Prostate gland (tissue), 2 donors: ENCODE data around the gene FNDC7. TPM values are rescaled to one million over a fixed set of nuclear protein-coding genes. Genes with fewer than 3 reads are reported as not detected.

Source experiments
- DNase-seq: peaks from one replicate; pipeline ENCODE4 v3.0.0-alpha.2; 2019; ENCODE audit warnings: low spot score
- H3K27ac ChIP-seq, 2 donors: fragments of 200-600 bp; sonication (generic); 2 replicates each; pipeline ENCODE4 v1.5.1; 2017 to 2019
- H3K27me3 ChIP-seq: fragments of 200-600 bp; sonication (generic); replicated peaks from 2 replicates; pipeline ENCODE4 v1.5.1; 2019; ENCODE audit not compliant: insufficient read depth
- H3K36me3 ChIP-seq, 2 donors: fragments of 200-600 bp; sonication (generic); 1 replicate in 1 of 2; 2 replicates in 1 of 2; pipeline versions ENCODE4 v1.5.1 to v1.8.1; 2017 to 2019
- H3K4me1 ChIP-seq: fragments of 200-600 bp; sonication (generic); replicated peaks from 2 replicates; pipeline ENCODE4 v1.5.1; 2019
- H3K4me3 ChIP-seq, 2 donors: fragments of 200-600 bp; sonication (generic); 2 replicates each; pipeline ENCODE4 v1.5.1; 2017 to 2019
- H3K9me3 ChIP-seq: fragments of 200-600 bp; sonication (generic); 2 replicates; pipeline ENCODE4 v1.5.1; 2017
- POLR2A ChIP-seq: fragments of 450-650 bp; IDR thresholded peaks from one replicate; pipeline ENCODE4 v1.6.1; 2016; ENCODE audit warnings: antibody characterized with exemption, mild to moderate bottlenecking
- POLR2AphosphoS5 ChIP-seq: sonication (generic); formaldehyde crosslinking; IDR thresholded peaks from one replicate; pipeline ENCODE4 v1.6.1; 2017; ENCODE audit warnings: antibody characterized with exemption
- WGBS: methylation state at CpG from one replicate; pipeline ENCODE4 v1.1.5; 2018; 5-methylcytosine and 5-hydroxymethylcytosine counted together
- intact Hi-C: fragments of 100-400 bp; cut with DNase I; formaldehyde crosslinking; loops from one replicate; pipeline ENCODE4 v1.14.2; 2022
- total RNA-seq, 2 donors: library from RNA; depleted of rRNA; stranded (reverse); fragments of >200 nt; gene quantifications; one replicate each; pipeline ENCODE4 v1.1.0, GENCODE V29; 2016
- TF ChIP-seq, protein P1 (sequence below), 4 experiments: fragments of 200-600 bp in 2 of 4; fragments of 450-650 bp in 2 of 4; sonication (generic) in 2 of 4; IDR thresholded peaks; 1 replicate in 3 of 4; 2 replicates in 1 of 4; pipeline ENCODE4 v1.5.1; 2016 to 2019; ENCODE audit warnings: antibody characterized with exemption in 4 of 4, mild to moderate bottlenecking in 2 of 4, moderate library complexity in 2 of 4

The FNDC7 gene
- total RNA-seq, 2 donors from 2014 or later: 3.3 TPM; not detected in 1

- TF ChIP-seq POLR2AphosphoS5 (no peak), POLR2A (no peak)
- TF ChIP-seq, protein P1, sequence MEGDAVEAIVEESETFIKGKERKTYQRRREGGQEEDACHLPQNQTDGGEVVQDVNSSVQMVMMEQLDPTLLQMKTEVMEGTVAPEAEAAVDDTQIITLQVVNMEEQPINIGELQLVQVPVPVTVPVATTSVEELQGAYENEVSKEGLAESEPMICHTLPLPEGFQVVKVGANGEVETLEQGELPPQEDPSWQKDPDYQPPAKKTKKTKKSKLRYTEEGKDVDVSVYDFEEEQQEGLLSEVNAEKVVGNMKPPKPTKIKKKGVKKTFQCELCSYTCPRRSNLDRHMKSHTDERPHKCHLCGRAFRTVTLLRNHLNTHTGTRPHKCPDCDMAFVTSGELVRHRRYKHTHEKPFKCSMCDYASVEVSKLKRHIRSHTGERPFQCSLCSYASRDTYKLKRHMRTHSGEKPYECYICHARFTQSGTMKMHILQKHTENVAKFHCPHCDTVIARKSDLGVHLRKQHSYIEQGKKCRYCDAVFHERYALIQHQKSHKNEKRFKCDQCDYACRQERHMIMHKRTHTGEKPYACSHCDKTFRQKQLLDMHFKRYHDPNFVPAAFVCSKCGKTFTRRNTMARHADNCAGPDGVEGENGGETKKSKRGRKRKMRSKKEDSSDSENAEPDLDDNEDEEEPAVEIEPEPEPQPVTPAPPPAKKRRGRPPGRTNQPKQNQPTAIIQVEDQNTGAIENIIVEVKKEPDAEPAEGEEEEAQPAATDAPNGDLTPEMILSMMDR (IDR thresholded peaks at IDR 0.05): no peak
Measured at GRCh38 chr1:108717774-108718316, 5.1 kb downstream of the FNDC7 start.

GRCh38 chr1:108718927-108719655, 6.4 kb downstream of the FNDC7 start:
- TF ChIP-seq POLR2AphosphoS5 (no peak), POLR2A (no peak)
- TF ChIP-seq, protein P1 (IDR thresholded peaks at IDR 0.05): no peak
- Histone ChIP-seq H3K27ac (no peak overlapping the region), H3K4me3 (no peak overlapping the region), H3K27me3 (no peaks in the 10 kb centered on the region), H3K4me1 (no peaks in the 10 kb centered on the region), H3K36me3 (no peaks in the 10 kb centered on the region), H3K9me3 (no peaks in the 10 kb centered on the region)
- intact Hi-C loops: no loop called here
- 52% methylated on average over 6 of the region's 6 CpGs for WGBS
- no peak for DNase-seq

More at GRCh38 chr1:108717774-108718316, 5.1 kb downstream of the FNDC7 start:
- Histone ChIP-seq H3K9me3 (no peaks in the 10 kb centered on the region), H3K27me3 (no peaks in the 10 kb centered on the region), H3K27ac (no peak overlapping the region), H3K36me3 (no peaks in the 10 kb centered on the region), H3K4me3 (no peak overlapping the region), H3K4me1 (no peaks in the 10 kb centered on the region)
- intact Hi-C loops: no loop called here
- 90% methylated on average over 9 of the region's 9 CpGs for WGBS
- DNase-seq: no peak

GRCh38 chr1:108719656-108720435, 7.1 kb downstream of the FNDC7 start:
- TF ChIP-seq POLR2A (no peak), POLR2AphosphoS5 (no peak)
- TF ChIP-seq, protein P1 (IDR thresholded peaks at IDR 0.05): no peak
- WGBS: 82% methylated on average over 8 of the region's 8 CpGs
- Histone ChIP-seq H3K27ac (no peak overlapping the region), H3K4me1 (no peaks in the 10 kb centered on the region), H3K9me3 (no peaks in the 10 kb centered on the region), H3K36me3 (no peaks in the 10 kb centered on the region), H3K4me3 (no peak overlapping the region), H3K27me3 (no peaks in the 10 kb centered on the region)
- DNase-seq: no peak
- intact Hi-C loops: no loop called here

DNA sequence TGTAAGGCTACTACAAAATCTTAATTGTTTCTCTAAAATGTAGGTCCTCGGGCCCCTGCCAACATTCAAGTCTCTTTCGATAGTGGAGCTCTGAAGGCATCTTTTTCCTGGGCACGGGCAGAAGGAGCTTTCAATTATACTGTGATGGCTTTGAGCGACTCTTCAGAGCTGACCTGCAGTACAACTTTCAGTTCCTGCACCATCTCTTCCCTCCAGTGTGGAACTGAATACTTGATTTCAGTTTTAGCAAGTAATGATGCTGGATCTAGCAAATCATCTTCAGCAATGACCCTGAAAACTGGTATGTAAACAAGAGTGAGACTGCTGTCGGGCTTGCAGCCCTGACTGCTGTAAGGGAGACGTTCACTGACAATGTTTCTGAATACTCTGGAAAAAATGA, 9.6 kb downstream of the FNDC7 start:
- TF ChIP-seq POLR2AphosphoS5: no peak
- no peak for TF ChIP-seq POLR2A
- TF ChIP-seq, protein P1 (IDR thresholded peaks at IDR 0.05): no peak
- no peaks in the 10 kb centered on the region for H3K4me1 ChIP-seq
- no peaks in the 10 kb centered on the region for H3K27me3 ChIP-seq
- intact Hi-C loops: no loop called here
- no peaks in the 10 kb centered on the region for H3K9me3 ChIP-seq
- H3K4me3 ChIP-seq: no peak overlapping the region
- WGBS: 71% methylated on average over 5 of the region's 6 CpGs
- H3K27ac ChIP-seq: no peak overlapping the region
- no peaks in the 10 kb centered on the region for H3K36me3 ChIP-seq
- no peak for DNase-seq
